PC-3 (cell line): Measurements from ENCODE around the gene PHEX.

Experiments used
- CTCF ChIP-seq: fragments of 300-600 bp; sonication (generic); conservative IDR thresholded peaks from 2 replicates; pipeline ENCODE4 v1.5.1; 2017; ENCODE audit warnings: antibody characterized with exemption, low read depth, mild to moderate bottlenecking, low read length
- EZH2 ChIP-seq: fragments of 300-600 bp; sonication (generic); IDR thresholded peaks from one replicate; pipeline ENCODE4 v1.6.1; 2017; ENCODE audit warnings: antibody characterized with exemption, mild to moderate bottlenecking, low read length; ENCODE audit not compliant: unreplicated experiment

- TF ChIP-seq CTCF: no peak
- no peak for TF ChIP-seq EZH2
These were observed 103.1 kb downstream of the PHEX start for GRCh38 chrX:22135171-22135711.
